ENCODE results near the gene LRRC61.

Gene LRRC61

GRCh38 chr7:150324373-150324961, 1.3 kb downstream of the LRRC61 start:
- TF ChIP-seq, protein P1, sequence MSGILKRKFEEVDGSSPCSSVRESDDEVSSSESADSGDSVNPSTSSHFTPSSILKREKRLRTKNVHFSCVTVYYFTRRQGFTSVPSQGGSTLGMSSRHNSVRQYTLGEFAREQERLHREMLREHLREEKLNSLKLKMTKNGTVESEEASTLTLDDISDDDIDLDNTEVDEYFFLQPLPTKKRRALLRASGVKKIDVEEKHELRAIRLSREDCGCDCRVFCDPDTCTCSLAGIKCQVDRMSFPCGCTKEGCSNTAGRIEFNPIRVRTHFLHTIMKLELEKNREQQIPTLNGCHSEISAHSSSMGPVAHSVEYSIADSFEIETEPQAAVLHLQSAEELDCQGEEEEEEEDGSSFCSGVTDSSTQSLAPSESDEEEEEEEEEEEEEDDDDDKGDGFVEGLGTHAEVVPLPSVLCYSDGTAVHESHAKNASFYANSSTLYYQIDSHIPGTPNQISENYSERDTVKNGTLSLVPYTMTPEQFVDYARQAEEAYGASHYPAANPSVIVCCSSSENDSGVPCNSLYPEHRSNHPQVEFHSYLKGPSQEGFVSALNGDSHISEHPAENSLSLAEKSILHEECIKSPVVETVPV (CRISPR knock-in tag; IDR thresholded peaks at IDR 0.05), result no peak
- no peak for TF ChIP-seq ZNF70 (CRISPR knock-in tag; IDR thresholded peaks at IDR 0.05)
- TF ChIP-seq TSHZ2 (CRISPR knock-in tag; IDR thresholded peaks at IDR 0.05), result no peak
- no peak for TF ChIP-seq CSDC2 (CRISPR knock-in tag; IDR thresholded peaks at IDR 0.05)
- peak; percentile 15; the same call in 2 of the 3 replicates for ATAC-seq

DNA sequence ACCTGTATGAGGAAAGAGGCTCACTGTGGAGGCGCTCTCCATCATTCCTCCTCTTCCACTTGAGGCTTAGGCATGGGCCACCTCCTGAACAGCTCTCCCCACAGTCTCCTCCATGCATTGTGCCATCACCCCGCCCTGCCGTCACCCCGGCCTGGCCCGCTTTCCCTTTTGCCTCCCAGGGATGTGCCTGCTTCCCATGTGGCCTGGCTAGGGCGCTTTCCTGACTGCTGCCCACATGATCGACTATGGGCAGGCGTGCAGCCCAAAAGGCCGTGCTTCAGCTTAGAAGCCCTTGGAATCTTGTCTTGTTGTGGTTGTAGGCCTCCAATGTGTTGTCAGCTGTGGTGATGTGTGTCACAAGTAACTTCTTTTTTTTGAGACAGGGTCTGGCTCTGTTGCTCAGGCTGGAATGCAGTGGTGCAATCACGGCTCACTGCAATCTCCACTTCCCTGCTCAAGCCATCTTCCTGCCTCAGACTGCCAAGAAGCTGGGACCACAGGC, 2.0 kb downstream of the LRRC61 start:
- TF ChIP-seq, protein P2, sequence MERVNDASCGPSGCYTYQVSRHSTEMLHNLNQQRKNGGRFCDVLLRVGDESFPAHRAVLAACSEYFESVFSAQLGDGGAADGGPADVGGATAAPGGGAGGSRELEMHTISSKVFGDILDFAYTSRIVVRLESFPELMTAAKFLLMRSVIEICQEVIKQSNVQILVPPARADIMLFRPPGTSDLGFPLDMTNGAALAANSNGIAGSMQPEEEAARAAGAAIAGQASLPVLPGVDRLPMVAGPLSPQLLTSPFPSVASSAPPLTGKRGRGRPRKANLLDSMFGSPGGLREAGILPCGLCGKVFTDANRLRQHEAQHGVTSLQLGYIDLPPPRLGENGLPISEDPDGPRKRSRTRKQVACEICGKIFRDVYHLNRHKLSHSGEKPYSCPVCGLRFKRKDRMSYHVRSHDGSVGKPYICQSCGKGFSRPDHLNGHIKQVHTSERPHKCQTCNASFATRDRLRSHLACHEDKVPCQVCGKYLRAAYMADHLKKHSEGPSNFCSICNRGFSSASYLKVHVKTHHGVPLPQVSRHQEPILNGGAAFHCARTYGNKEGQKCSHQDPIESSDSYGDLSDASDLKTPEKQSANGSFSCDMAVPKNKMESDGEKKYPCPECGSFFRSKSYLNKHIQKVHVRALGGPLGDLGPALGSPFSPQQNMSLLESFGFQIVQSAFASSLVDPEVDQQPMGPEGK (CRISPR knock-in tag; IDR thresholded peaks at IDR 0.05; ENCODE audit: borderline replicate concordance), result no peak
- TF ChIP-seq ZNF70 (CRISPR knock-in tag; IDR thresholded peaks at IDR 0.05) (no peak), ISL1 (CRISPR knock-in tag; IDR thresholded peaks at IDR 0.05) (no peak), SNAI2 (CRISPR knock-in tag; IDR thresholded peaks at IDR 0.05) (no peak), BACH2 (CRISPR knock-in tag; IDR thresholded peaks at IDR 0.05; ENCODE audit: borderline replicate concordance) (no peak), OSR1 (CRISPR knock-in tag; IDR thresholded peaks at IDR 0.05) (no peak), ESRRG (CRISPR knock-in tag; IDR thresholded peaks at IDR 0.05) (no peak), CSDC2 (CRISPR knock-in tag; IDR thresholded peaks at IDR 0.05) (no peak), CREB5 (CRISPR knock-in tag; IDR thresholded peaks at IDR 0.05; ENCODE audit: low read depth) (no peak)
- TF ChIP-seq, protein P1 (CRISPR knock-in tag; IDR thresholded peaks at IDR 0.05), result no peak
- no peak for ATAC-seq

GRCh38 chr7:150325901-150326300, 2.7 kb downstream of the LRRC61 start:
- TF ChIP-seq SNAI2 (CRISPR knock-in tag; IDR thresholded peaks at IDR 0.05), result no peak
- no peak for TF ChIP-seq CSDC2 (CRISPR knock-in tag; IDR thresholded peaks at IDR 0.05)
- TF ChIP-seq GLIS3 (CRISPR knock-in tag; IDR thresholded peaks at IDR 0.05), result no peak
- no peak for TF ChIP-seq TCF4 (CRISPR knock-in tag; IDR thresholded peaks at IDR 0.05; ENCODE audit: borderline replicate concordance)
- TF ChIP-seq OSR1 (CRISPR knock-in tag; IDR thresholded peaks at IDR 0.05), result no peak
- no peak for TF ChIP-seq ZNF70 (CRISPR knock-in tag; IDR thresholded peaks at IDR 0.05)
- TF ChIP-seq, protein P2 (CRISPR knock-in tag; IDR thresholded peaks at IDR 0.05; ENCODE audit: borderline replicate concordance), result no peak
- no peak for TF ChIP-seq ZC3H10 (CRISPR knock-in tag; IDR thresholded peaks at IDR 0.05)
- no peak for TF ChIP-seq PPARA (CRISPR knock-in tag; IDR thresholded peaks at IDR 0.05; ENCODE audit: borderline replicate concordance)
- TF ChIP-seq RARB (CRISPR knock-in tag; IDR thresholded peaks at IDR 0.05), result no peak
- no peak for TF ChIP-seq ZFP3 (CRISPR knock-in tag; IDR thresholded peaks at IDR 0.05)
- TF ChIP-seq TSHZ2 (CRISPR knock-in tag; IDR thresholded peaks at IDR 0.05), result no peak
- TF ChIP-seq ZNF8 (CRISPR knock-in tag; IDR thresholded peaks at IDR 0.05), result no peak
- TF ChIP-seq ESRRG (CRISPR knock-in tag; IDR thresholded peaks at IDR 0.05), result no peak
- no peak for TF ChIP-seq ARNTL (CRISPR knock-in tag; IDR thresholded peaks at IDR 0.05; ENCODE audit: borderline replicate concordance, low read depth)
- TF ChIP-seq POU6F1 (CRISPR knock-in tag; IDR thresholded peaks at IDR 0.05; ENCODE audit: borderline replicate concordance, low read depth), result no peak
- ATAC-seq, result no peak
